ENCODE data around the gene RPL41.
A peak's percentile ranks its signal among the peaks of the same experiment; 100 is the strongest.

The RPL41 gene

DNA sequence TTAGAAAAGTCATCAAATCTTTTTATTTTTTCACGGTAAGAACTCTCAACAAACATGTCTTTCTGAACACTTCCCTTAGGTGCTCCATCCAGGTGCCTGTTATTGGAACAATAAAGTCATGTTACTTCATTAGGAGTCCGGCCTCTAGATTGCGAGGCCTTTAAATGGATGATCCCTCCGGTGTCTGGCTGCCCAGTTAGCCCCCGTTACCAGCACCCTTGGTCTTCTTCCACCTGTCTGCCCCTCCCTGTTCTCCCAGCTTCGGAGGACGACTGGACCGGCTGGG, 12.7 kb upstream of the RPL41 start:
- no peak for DNase-seq

DNA sequence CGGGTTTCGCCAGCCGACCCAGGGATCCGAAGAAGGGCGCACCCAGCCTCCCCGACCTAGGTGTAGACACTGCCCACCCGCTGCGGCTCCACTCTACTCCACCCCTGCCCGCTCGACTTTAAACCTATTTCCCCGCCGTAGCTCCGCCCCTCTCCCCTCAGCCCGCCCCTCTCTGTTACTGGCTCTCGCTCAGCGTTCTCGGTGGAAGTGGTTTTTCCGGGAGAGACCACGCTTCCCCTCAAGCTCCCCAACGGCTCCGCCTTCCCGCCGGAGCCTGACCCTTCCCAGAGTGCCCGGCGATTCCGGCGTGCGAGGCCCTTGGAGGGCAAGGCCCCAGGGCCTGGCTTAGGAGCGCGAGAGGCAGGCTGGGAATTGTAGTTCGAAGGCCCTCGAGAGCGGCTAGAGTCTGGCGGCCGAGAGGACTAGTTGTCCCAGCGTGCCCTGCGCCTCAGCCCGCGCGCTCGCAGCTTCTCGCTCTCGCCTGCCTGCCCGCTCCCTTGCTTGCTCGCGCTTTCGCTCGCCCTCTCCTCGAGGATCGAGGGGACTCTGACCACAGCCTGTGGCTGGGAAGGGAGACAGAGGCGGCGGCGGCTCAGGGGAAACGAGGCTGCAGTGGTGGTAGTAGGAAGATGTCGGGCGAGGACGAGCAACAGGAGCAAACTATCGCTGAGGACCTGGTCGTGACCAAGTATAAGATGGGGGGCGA, 12.2 kb upstream of the RPL41 start, which contains the start of gene PA2G4:
Gene PA2G4 (plus strand): TSS at position 451 of the 706 bp plus-strand sequence. CDS start 179 bp downstream, at position 630.
- DNase-seq: peak; percentile 98

DNA sequence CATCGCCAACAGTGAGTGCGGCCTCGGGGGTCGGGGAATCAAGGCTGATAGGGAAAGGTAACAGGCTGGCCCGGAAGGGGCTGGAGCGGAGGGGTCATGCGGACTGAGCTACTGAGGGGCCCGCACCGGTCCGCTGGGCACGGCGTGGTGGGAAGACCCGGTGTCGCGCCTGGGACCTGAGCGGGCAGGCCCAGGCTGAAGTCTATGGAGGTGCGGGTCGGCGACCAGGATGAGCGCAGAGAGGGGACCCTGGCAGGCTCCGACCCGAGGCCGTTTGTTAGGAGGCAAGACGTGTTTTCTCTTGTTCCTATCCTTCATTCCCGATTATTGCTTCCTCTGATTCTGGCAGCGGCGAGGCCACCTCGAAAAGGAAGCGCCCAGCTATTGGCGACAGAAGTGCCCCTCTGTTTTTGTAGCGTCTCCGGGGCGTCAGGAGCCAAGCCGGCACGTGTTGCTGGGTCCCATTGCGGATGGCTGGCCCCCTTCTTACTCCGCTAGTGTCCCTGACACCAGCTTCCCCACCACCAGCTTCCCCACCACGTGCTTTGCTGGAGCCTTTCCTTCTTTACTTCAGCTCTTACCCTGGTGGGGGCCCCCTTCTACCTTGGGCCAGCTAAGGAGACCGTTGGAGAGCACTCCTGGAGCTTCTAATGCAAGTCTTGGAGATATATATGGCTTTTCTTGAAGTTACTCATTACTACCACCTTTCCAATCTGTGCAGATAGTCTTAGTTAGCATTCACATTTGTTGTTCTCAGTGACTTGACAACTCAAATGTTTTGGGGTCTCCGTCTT, 11.4 kb upstream of the RPL41 start:
- DNase-seq: peak; percentile 62

DNA sequence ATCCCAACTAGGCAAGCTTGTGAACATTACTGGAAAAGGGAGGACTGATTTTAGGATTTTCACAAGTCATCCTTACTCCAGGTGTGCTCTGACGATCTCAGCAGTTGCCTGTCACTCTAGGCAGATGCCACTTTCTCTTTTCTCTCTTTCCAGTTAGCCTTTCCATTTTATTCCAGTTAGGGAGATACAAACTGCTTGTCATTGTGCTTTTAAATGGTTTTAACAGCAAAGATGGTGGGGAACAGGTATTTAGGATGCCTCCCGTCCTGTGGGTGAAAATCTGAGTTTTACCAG, 10.9 kb upstream of the RPL41 start:
- DNase-seq: no peak

DNA sequence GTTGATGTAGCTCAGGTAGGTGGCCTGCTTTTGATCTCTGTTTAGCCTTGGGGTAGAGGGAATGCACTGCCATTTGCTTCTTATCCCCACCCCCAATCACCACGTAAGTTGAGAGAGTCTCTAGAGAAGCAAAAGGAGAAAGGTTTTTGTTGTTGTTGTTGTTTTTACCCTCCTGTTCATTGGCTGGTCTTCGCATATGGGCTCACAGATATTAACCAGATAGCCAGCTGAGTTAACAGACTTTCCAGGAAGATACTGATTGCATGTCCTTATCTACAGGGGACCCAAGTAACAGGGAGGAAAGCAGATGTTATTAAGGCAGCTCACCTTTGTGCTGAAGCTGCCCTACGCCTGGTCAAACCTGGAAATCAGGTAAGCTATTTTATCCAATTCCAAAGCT, 9.2 kb upstream of the RPL41 start:
- DNase-seq: no peak

DNA sequence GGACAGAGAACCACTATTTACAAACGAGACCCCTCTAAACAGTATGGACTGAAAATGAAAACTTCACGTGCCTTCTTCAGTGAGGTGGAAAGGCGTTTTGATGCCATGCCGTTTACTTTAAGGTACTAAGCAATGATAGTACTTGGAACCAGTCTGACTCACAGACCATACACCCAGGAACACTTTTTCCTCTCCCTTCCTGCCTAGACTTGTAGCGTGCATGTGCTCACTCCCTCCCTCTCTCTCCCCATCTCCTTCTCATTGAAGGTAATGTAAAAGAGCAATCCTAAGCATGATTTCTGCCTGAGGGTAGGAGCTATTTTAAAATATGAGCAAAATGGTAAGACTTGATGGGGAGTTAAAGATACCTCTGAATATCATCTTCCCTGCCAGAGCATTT, 5.9 kb upstream of the RPL41 start:
- no peak for DNase-seq

DNA sequence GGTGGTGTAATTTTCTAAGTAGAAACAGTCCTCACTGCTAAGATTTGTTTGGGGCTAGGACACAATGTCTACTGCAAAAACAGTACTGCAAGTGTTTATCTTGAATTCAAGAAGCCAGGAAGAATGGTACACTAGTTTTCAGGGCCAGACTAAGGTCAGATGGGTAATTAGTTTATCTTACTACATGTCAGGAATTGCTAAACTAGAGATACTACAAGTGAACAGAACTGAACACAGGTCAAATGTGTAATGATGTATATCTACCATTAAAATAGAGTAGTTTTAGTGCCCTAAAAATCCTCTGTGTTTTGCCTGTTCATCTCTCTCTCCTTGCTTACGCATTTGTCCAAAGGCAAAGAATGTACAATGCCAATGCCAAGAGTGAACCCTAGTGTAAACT, 2.3 kb upstream of the RPL41 start:
- no peak for DNase-seq

DNA sequence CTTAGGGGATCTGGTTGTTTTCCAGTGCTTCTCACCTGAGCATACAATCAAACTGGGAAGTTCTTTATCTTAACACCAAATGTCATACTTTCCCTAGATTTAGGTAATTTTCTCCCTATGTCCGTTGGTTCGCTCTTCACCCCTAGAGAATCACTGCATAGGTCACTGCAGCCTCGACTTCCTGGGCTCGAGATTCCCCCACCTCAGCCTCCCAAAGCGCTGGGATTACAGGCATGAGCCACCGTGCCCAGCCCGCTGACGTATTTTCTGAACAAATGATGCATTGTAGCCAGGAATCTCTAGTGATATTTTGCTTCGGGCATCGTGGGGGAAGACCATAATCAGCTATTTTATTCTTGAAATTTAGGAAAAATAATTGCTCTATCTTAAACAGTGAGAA, 1.1 kb upstream of the RPL41 start:
- DNase-seq: no peak

DNA sequence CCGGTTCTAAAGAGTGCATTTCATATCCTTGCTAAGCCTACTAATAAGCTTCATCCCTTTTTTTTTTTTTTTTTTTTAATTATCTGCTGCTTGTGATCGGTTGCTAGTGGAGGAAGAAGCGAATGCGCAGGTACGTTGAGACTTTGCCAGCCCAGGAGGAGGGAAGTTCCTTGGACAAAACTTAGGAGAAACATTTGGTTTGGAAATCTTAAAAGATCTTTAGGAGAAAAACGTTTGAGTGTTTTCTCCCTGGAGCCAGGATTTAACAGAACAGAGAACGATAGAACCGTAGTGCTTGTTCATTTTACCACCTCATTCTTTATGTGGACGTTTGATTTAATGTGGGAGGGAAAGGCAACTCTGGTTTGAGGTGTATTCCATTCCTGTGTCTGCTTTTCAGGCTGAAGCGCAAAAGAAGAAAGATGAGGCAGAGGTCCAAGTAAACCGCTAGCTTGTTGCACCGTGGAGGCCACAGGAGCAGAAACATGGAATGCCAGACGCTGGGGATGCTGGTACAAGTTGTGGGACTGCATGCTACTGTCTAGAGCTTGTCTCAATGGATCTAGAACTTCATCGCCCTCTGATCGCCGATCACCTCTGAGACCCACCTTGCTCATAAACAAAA, 761 bp downstream of the RPL41 start:
- DNase-seq: peak; percentile 20

DNA sequence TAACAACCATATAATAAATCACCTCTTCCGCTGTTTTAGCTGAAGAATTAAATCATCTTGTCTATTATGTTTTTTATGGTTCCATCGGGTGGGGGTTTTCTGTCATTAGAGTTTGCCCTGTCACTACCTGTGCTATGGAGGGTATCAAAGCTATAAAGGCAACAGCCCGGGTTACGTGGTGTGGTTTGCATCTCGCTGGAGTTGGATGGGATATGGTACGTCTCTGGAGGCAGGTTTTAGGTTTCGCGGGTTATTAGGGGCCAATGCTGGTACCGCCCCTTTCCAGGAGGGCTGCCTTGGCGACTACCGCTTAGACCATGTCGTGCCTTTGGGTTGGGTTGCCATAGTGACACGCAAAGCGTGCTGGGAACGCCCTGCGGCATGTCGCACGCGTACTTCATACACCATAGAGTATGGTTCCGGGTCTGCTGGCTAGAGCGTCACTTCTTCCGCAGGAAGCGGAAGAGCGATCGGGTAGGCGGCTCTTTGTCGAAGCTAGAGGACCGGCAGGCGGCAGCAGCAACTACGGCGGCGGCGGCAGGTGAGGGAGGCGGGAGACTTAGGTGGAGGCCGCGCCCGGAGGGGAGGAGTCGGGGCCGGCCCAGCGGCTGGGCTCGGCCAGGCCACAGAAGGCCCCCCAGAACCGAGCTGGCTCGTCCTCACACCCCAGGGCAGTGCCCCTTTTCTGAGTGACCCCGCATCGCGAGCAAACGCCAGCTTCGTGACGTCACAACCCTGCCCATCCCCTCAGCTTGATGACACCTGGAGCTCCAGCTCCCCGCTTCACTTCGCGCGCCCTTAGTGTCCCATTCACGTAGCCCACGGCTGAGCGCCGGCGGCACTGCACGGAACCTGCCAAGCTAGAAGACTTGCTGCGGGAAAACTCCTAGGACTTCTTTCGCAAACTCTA, 1.6 kb downstream of the RPL41 start, which contains the start of gene ZC3H10:
Gene ZC3H10 (plus strand): TSS at position 489 of the 910 bp plus-strand sequence. CDS start 2,297 bp downstream, outside the sequence.
- peak; percentile 99 for DNase-seq

DNA sequence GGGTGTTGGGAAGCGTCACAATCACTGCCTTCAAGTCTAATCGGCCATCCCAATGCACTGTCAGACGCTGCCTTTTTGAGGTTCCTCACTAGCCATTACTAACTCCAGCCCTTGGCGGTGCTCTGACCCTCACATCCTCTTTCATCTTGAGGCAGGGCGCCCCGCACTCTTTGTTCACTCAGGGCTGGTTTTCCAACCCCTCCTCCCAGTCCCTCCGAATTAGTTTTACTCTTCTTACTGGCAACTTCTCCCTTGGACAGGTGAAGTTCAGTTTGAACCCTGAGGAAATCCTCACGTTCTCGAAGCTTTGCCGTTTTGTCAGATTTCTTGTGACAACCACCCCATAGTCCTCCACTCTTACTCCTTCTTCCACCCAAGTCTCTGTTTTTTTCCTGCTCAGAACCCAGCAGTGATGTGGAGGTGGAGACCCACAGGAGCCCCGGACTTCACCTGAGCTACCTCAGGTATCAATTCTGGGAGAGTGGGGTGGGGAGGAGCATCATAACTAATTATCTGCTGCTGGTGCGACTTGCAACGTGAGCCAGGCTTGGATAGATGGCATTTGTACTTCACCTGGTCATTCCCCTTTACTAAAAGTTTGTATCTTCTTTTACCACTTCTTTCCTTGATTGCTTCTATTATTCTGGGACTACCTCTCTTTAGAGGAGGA, 2.4 kb downstream of the RPL41 start:
- DNase-seq: no peak

DNA sequence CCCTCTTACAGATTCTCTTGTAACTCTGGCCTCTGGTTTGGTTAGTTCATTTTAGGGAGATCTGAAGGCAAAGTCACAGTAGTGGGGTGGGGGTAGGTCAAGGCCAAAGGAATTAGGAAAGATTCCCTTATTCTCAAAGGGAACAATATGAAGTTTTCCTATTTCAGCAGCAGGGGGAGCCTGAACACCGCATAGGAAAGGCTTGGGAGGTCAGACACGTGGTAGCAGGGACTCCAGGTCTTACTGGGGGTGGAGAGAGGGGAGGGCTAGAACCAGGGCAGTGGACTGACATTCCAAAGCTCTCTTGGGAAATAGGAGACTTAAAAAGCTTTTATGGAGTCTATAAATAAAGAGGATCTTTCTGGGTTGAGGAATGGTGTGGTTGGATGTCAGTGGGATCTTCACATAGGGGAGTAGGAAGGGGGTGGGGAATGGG, 2.9 kb downstream of the RPL41 start:
- peak; percentile 71 for DNase-seq

DNA sequence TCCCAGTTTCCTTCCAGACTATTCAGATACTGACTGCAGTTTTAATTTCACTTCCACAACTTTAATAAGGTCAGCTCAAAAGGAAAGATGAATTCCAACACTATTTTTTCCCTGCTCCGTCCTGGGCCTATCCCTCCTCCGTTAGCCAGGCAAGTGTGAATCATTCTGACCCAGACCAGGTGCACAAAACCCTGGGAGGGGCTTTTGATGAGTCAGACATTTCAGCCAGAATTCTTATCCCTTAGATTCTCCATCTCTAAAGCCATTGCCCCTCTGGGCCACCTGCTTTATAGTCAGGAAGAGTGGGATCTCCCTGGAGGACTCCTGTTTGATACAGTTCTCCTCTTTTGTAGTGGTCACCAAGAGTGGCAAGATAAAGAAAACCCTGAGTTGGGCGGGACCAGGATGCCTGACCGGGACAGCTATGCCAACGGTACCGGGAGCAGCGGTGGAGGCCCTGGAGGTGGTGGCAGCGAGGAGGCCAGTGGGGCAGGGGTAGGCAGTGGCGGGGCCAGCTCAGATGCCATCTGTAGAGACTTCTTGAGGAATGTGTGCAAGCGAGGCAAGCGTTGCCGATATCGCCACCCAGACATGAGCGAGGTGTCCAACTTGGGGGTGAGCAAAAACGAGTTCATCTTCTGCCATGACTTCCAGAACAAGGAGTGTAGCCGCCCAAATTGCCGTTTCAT, 3.9 kb downstream of the RPL41 start:
- DNase-seq: no peak

DNA sequence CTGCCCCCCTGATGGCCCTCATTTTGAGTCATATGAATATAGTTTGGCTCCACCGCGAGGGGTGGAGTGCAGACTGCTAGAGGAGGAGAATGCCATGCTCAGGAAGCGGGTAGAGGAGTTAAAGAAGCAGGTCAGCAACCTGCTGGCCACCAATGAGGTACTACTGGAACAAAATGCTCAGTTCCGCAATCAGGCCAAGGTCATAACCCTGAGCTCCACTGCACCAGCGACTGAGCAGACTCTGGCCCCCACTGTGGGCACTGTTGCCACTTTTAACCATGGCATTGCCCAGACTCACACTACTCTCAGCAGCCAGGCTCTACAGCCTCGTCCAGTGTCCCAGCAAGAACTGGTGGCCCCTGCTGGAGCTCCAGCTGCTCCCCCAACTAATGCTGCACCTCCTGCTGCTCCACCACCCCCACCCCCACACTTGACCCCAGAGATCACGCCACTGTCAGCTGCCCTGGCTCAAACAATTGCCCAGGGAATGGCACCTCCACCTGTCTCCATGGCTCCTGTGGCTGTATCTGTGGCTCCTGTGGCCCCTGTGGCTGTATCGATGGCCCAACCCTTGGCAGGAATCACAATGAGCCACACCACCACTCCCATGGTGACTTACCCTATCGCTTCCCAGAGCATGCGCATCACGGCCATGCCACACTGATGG, 4.9 kb downstream of the RPL41 start:
- no peak for DNase-seq

DNA sequence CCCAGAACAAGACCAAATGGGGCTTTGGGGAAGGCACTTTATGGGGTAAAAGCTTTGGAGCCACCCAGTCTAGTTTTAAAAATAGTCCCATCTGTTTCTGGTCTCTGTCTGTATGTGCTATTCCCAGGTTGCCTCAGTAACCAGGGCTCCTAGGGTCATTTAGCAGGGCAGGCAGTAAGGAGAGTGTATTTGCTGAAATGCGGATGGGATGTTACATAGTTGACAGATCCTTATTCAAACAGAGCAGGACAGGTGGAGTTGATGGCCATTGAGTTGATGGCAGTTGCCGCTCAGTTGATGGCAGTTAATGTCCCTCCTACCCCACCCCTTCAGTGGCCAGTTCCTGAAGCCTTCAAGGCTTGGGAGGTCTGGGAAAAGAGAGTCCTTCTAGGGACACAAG, 6.2 kb downstream of the RPL41 start:
- no peak for DNase-seq

DNA sequence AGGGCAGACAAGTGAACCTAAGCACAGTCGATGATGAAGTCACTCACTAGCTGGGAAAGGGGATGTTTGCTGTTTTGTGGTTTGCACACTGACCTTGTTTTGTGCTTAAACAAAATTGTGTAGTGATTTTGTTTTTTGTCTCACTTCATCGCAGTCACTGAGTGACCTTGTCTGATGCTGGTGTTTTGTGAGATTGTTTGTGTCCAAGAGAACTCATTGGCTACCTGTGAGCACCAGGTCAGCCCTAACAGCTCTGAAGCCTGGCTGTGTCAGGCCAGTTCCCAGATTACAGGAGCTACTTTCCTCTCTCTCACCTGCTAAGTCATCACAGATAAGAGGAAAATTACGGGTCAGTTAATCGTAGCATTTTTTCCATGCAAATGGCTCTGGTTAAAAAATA, 7.7 kb downstream of the RPL41 start:
- no peak for DNase-seq

DNA sequence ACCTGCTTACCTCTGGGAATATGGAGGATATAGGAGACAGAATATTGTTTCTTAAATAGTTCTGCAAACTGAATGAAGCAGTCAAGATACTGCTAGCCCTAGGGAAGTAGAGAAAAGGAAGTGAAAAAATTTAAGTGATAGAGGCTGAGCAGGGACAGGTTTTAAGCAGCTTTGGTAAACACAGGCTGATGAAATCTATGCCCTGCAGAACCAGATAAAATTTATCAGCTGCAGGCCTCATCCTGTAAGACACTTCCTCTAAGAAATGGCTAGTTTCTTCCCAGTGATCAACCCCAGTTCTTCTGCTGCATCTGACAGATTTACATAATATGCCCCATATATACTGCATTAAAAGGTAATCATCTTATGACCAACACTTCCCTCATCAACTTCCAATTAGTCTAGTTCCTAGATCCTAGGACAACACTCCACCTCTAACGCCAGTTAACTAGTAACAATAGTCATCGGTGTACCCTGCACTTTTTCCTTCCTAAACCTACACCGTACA, 10.4 kb downstream of the RPL41 start:
- no peak for DNase-seq

DNA sequence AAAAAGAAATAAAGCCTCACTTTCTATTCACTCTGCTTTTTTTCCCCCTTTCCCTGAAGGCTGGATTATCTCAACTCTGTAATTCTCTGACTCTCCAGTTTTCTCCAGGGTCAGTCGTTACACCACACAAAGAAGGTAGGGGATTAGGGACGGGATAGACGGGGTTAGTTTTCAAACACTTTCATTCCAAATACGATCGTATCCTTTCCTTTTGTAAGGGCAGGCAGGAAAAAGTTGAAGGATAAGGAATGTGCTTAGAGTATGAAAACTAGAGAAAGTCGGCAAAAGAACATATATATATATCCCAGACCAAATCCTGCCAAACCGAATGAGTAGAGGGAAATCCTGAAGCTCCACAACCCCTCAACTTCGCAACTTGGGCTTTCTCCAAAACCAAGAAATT, 11.1 kb downstream of the RPL41 start:
- no peak for DNase-seq

DNA sequence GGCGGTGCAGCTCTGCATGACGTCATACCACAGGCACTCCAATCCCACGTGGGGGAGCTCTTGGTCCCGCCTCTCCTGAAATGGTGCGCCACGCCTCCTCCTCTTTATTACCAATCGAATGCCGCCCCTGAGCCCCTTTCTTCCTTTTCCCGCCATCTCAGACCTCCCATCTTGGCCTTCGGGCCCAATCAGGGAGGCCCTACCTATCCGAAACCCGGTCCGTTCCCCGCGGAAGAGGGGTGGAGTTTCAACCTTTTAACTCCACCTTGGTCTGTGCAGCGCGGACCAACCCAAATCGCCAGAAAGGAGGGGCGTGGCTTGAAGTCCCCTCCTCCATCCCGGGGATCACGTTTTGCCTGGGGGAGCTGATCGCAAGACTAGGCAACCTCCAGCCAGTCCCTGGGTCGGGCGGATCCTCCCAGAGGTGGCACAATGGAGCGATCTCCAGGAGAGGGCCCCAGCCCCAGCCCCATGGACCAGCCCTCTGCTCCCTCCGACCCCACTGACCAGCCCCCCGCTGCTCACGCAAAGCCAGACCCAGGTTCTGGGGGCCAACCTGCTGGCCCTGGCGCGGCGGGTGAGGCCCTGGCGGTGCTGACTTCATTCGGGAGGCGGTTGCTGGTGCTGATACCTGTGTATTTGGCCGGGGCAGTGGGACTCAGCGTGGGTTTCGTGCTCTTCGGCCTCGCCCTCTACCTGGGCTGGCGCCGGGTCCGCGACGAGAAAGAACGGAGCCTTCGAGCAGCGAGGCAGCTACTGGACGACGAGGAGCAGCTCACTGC, 11.6 kb downstream of the RPL41 start, which contains the start of gene ESYT1:
Gene ESYT1 (plus strand): TSS at position 380 of the 782 bp plus-strand sequence. CDS start 53 bp downstream, at position 433.
- peak; percentile 99 for DNase-seq

DNA sequence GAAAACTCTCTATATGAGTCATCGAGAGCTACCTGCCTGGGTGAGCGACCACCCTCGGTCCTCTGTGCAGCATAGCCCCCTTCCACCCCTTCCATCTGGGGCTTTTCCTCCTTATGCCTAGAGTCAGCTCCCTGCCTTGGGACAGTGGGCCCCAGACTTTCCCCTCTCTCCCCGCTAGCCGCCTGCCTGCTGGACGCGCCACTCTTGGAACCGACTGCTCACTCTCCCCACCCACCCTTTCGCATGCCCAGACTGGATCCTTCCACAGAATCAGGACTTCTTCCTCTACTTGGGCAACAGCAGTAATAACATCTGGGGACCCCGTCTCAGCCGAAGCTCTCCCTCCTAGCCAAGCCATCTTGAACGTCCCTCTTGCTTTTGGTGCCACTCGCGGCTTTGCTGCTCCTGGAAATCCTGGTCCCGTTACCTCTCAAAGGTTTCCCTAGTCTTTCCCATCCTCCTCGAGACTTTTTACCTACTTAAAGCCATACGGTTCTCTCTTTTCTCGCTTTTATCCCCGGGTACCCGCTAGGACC, 12.3 kb downstream of the RPL41 start:
- peak; percentile 38 for DNase-seq

Measured in activated CD4-positive, alpha-beta T cell treated with anti-CD3 and anti-CD28 coated beads for 48 hours (primary cell).